ACHN (cell line): ENCODE results near the gene XRCC3.
"Not testable (repeated sequence)": the region's sequence is repeated elsewhere in the genome, so short reads cannot be mapped to it uniquely, and the experiment has no call there.

Experiments used
- DNase-seq: peaks from one replicate; pipeline ENCODE4 v3.0.0-alpha.2; 2015
- in situ Hi-C: cut with HindIII; loops from 2 replicates; pipeline ENCODE4 v1.10.0; 2017; ENCODE audit warnings: low sequenced_read_pairs, low pct_ligation_motif_present, low pct_unique_long_range_greater_than_20kb

Gene XRCC3

GRCh38 chr14:103699901-103700752, 15.1 kb downstream of the XRCC3 start:
- in situ Hi-C loops = no loop called here
- DNase-seq = no peak

- in situ Hi-C loops = no loop called here
Measured at GRCh38 chr14:103699261-103699661, 16.0 kb downstream of the XRCC3 start.

GRCh38 chr14:103698380-103699260, 16.6 kb downstream of the XRCC3 start:
- DNase-seq = no peak
- in situ Hi-C loops = no loop called here

More at GRCh38 chr14:103699261-103699661, 16.0 kb downstream of the XRCC3 start:
- DNase-seq = no peak

DNA sequence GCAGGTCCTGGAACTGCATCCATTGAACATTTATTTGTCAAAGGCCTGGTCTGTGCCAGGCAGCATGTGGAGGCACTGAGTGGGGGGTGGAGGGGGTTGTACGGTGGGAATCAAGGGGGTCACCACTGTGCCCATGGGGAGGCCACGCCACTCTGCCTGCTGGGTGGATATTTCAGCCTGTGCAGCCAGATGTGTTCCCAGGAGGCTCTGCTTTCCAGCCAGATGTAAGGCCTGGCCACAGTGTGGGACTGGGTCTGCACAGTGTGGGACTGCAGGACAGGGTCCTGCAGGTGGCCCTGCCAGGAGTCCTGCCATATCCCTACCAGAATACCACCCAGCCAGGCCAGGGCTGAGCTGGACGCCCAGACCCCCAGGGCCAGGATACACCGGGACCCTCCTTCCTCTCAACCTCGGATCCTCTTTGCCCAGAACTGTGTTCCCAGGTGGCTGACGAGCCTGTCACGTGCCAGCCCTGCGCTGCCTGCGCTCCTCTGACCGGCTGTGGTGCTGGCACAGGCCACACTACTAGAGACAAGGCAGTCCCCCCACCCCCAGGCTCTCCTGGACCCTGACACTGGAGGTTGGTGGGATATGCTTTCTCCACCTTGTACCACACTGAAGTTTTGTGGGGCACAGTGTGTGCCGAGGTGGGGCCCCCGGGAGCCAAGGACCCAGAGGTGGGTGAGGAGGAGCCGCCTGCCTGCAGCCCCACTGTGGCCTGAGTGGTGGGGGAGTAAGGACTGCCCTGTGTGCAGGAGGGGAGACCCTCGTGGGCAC, 17.5 kb downstream of the XRCC3 start:
- no peak for DNase-seq
- in situ Hi-C loops = no loop called here

GRCh38 chr14:103697206-103697602, 18.0 kb downstream of the XRCC3 start:
- in situ Hi-C loops = no loop called here
- no peak for DNase-seq

DNA sequence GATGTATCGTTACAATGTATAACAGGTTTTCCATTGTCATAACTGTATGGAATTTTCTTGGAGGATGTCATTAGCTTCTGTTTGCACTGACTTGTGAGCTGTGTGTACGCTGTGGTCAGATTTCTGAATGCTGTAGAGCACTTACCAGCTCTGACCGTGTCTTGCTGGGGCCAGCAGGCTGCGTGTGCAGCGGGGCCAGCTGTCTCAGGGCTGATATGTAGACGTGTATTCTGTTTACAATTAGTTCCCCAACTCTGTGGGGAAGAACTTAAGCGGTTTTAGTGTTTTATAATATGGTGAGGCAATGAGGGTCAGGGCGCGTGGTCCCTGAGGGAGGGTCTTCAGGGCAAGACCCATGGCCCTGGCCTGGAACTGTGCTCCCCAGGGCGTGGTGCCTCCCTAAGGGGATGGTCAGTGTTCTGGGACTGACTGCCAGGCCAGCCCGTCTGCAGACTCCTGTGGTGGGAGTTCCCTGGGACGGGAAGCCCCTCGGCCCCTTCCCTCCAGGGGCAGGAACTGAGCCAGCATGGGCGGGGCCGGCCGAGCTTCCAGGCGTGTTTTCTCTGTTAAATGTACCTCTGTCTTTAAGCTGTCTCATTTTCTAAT, 18.7 kb downstream of the XRCC3 start:
- no peak for DNase-seq
- in situ Hi-C loops = no loop called here

- in situ Hi-C loops = no loop called here
- no peak for DNase-seq
Measured at GRCh38 chr14:103696070-103696402, 19.2 kb downstream of the XRCC3 start.

- no peak for DNase-seq
- in situ Hi-C loops = no loop called here
Measured at GRCh38 chr14:103695296-103696069, 19.8 kb downstream of the XRCC3 start.

GRCh38 chr14:103694572-103695026, 20.7 kb downstream of the XRCC3 start:
- in situ Hi-C loops = no loop called here
- no peak for DNase-seq

DNA sequence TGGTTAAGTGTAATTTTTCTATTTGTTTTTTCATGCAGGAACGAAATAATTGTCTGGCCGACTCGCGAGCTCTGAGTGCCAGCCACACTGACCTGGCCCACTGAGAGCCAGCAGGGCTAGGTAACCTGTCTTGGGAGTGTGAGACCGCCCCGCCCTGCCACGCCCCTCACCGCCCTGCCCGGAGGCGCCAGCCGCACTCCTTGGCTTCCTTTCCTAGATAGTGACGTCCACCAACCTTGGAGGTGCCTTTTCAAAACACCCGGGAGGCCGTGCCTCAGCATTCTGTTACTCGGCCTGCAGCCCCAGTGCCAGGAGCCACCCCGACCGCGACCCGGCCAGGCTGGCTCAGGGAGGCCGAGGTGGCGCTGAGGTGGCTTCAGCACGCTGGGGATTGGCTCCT, 21.7 kb downstream of the XRCC3 start:
- DNase-seq = no peak

GRCh38 chr14:103692871-103693270, 22.4 kb downstream of the XRCC3 start:
- DNase-seq = no peak
- in situ Hi-C loops = no loop called here

More for the DNA sequence above, 21.7 kb downstream of the XRCC3 start:
- in situ Hi-C loops = no loop called here

- in situ Hi-C loops = no loop called here
- no peak for DNase-seq
Measured at GRCh38 chr14:103692159-103692558, 23.1 kb downstream of the XRCC3 start.

- in situ Hi-C loops = not testable (repeated sequence)
Measured at GRCh38 chr14:103691655-103692054, 23.6 kb downstream of the XRCC3 start.

DNA sequence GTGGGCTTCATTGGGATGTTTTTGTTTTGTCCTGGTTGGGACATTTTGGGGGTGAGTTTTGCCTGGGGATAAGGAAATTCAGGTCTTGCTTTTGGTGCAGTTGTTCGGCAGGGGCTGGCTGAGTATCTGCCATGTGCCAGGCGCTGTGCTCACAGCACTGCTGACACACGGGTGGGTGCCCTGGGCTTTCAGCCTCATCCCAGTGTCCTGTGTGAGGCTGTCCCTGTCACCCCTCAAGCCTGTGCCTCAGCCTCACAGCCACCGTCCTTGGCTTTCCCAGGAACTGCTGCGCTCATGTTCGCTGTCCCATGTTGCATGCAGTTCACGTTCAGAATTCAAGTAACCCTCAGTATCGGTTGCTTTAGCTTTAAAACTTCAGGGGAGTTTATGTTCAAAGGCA, 24.9 kb downstream of the XRCC3 start:
- in situ Hi-C loops = no loop called here
- DNase-seq = no peak

More at GRCh38 chr14:103691655-103692054, 23.6 kb downstream of the XRCC3 start:
- not testable (repeated sequence) for DNase-seq

DNA sequence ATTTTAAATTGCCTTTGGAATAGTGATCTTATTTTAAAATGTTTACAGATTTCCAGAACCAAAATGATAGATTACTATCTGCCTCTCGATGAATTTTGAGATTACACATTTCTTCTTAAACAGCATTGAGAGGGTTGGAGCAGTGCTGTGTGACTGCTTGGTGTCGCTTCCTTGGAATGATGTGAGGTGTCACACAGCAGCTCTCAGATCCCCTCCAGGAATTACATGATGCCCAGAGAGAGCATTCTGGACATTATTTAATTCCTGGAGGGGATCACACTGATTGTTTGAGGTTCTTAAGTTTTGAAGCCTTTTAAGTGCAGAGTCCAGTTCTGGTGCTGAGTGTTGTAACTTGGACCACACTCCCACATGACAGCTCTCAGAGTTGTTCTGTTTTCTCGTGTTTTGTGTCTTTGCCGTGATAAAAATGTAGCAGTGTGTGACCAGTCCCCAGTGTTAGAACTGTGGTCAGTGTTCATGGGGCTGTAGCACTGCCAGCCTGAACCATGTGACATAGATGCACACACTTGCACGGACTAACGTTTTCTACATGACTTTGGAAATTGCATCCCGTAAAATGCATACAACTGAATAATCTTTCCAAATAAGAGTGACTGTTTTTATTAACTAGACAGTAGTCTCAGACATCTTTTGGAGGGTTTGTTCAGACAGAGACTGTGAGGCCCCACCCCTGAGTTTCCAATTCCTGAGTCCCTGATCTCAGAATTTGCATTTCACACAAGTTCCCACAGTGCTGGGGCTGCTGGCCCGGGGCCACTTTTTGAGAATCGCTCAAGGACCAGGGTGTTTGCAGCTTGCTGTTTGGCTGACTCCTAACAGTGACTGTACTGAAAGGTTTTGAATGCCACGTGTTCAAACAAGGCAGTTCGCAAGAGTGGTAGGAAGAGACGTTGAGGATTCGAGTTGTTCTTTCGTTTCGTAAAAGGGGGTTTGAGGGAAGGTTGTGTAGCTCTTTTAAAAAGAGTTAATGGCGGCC, 26.0 kb downstream of the XRCC3 start:
- DNase-seq = no peak
- in situ Hi-C loops = no loop called here

- no peak for DNase-seq
- in situ Hi-C loops = no loop called here
Measured at GRCh38 chr14:103688441-103688840, 26.8 kb downstream of the XRCC3 start.

- no peak for DNase-seq
- in situ Hi-C loops = no loop called here
Measured at GRCh38 chr14:103687712-103688111, 27.5 kb downstream of the XRCC3 start.
